Loucy (cell line): ENCODE results near the gene SUPT4H1.

Source experiments
- H2AFZ ChIP-seq: fragments of 200-600 bp; sonication (generic); 2 replicates; pipeline ENCODE4 v1.6.0; 2016; ENCODE audit warnings: antibody characterized with exemption, mild to moderate bottlenecking, low read length, moderate library complexity
- H3F3A ChIP-seq: fragments of 200-600 bp; 2 replicates; pipeline ENCODE4 v1.6.0; 2016; ENCODE audit warnings: antibody characterized with exemption, low read depth, mild to moderate bottlenecking
- H3K27me3 ChIP-seq: fragments of 200-600 bp; sonication (generic); 2 replicates; pipeline ENCODE4 v1.6.1; 2014; ENCODE audit warnings: low read length, mild to moderate bottlenecking; ENCODE audit not compliant: insufficient read depth, poor library complexity, severe bottlenecking
- H3K36me3 ChIP-seq: fragments of 200-600 bp; sonication (generic); 2 replicates; pipeline ENCODE4 v1.6.1; 2016; ENCODE audit warnings: low read length; ENCODE audit not compliant: insufficient read depth
- H3K4me1 ChIP-seq: fragments of 200-600 bp; sonication (generic); 2 replicates; pipeline ENCODE4 v1.5.1; 2014; ENCODE audit warnings: low read length, mild to moderate bottlenecking; ENCODE audit not compliant: insufficient read depth, poor library complexity, severe bottlenecking
- H3K4me2 ChIP-seq: fragments of 200-600 bp; sonication (generic); 2 replicates; pipeline ENCODE4 v1.6.0; 2014; ENCODE audit warnings: antibody characterized with exemption, low read length, low read depth, mild to moderate bottlenecking; ENCODE audit not compliant: poor library complexity, severe bottlenecking
- H3K4me3 ChIP-seq: fragments of 200-600 bp; sonication (generic); 2 replicates; pipeline ENCODE4 v1.5.1; 2014; ENCODE audit warnings: low read length, mild to moderate bottlenecking, mixed read lengths; ENCODE audit not compliant: poor library complexity, severe bottlenecking
- H3K79me2 ChIP-seq: fragments of 200-600 bp; sonication (generic); 2 replicates; pipeline ENCODE4 v1.6.1; 2014; ENCODE audit warnings: low read length; ENCODE audit not compliant: insufficient read depth
- H3K9ac ChIP-seq: fragments of 200-600 bp; sonication (generic); 2 replicates; pipeline ENCODE4 v1.6.0; 2014; ENCODE audit warnings: mild to moderate bottlenecking, low read depth, low read length, moderate library complexity; ENCODE audit not compliant: poor library complexity, severe bottlenecking
- H3K9me2 ChIP-seq: fragments of 200-600 bp; sonication (generic); replicated peaks from 2 replicates; pipeline ENCODE4 v1.6.1; 2016; ENCODE audit warnings: low read depth, low read length, mixed read lengths
- H3K9me3 ChIP-seq: fragments of 200-600 bp; sonication (generic); 2 replicates; pipeline ENCODE4 v1.6.1; 2014; ENCODE audit warnings: mild to moderate bottlenecking, antibody characterized with exemption, low read length, low read depth; ENCODE audit not compliant: insufficient read depth
- H4K20me1 ChIP-seq: fragments of 200-600 bp; sonication (generic); 2 replicates; pipeline ENCODE4 v1.6.0; 2014; ENCODE audit warnings: antibody characterized with exemption, low read length, mild to moderate bottlenecking; ENCODE audit not compliant: insufficient read depth, poor library complexity, severe bottlenecking
- EZH2phosphoT487 ChIP-seq: fragments of 200-600 bp; IDR thresholded peaks from 2 replicates; pipeline ENCODE4 v1.6.1; 2018; ENCODE audit warnings: antibody characterized with exemption, mild to moderate bottlenecking, moderate library complexity, borderline replicate concordance
- TF ChIP-seq, protein P1 (sequence below): fragments of 200-600 bp; sonication (generic); conservative IDR thresholded peaks from 2 replicates; pipeline ENCODE4 v1.5.1; 2014; ENCODE audit warnings: mild to moderate bottlenecking, antibody characterized with exemption, low read length

SUPT4H1 gene

DNA sequence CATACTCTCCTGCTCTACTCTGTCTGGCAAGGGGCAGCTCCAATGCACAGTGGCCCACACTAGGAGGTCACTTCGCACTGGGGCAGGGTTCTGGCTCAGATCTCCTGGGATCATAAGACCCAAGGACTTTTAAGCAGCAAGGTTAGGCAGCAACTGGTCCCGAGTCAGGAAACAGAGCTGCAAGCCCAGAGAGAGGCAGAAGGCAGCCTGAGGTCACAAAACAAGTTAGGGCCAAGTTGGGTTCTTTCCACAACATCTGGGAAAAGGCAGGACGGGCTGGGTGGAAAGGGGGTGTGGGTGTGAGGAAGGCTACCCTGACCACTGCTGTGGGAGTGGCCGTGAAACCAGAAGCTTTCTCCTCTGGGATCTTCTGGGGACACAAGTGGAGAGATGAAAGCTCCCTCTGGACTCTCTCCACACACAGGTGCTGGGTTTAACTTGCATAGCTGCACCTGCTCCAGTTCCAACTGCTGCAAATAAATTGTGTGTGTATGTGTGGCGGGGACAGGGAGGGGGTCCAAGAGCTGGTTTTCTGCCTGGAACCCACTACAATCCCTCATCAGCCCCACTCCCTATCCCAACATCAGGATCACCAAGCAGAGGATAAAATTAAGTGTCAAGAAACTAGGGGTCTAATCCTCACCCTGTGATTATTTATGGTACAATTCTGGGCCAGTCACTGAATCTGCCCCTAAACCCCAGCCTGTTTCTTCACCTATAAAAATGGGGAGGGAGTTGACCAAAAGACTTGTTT lies 15.4 kb downstream of the SUPT4H1 start:
- H3K79me2 ChIP-seq: peaks cover 84% of the 10 kb centered on the region
- peak overlapping the region; percentile 94 for H3K4me2 ChIP-seq
- peaks cover 6% of the 10 kb centered on the region for H3K36me3 ChIP-seq
- H3K4me1 ChIP-seq: peaks cover 59% of the 10 kb centered on the region
- H4K20me1 ChIP-seq: peaks cover 7% of the 10 kb centered on the region
- TF ChIP-seq EZH2phosphoT487: no peak
- TF ChIP-seq, protein P1, sequence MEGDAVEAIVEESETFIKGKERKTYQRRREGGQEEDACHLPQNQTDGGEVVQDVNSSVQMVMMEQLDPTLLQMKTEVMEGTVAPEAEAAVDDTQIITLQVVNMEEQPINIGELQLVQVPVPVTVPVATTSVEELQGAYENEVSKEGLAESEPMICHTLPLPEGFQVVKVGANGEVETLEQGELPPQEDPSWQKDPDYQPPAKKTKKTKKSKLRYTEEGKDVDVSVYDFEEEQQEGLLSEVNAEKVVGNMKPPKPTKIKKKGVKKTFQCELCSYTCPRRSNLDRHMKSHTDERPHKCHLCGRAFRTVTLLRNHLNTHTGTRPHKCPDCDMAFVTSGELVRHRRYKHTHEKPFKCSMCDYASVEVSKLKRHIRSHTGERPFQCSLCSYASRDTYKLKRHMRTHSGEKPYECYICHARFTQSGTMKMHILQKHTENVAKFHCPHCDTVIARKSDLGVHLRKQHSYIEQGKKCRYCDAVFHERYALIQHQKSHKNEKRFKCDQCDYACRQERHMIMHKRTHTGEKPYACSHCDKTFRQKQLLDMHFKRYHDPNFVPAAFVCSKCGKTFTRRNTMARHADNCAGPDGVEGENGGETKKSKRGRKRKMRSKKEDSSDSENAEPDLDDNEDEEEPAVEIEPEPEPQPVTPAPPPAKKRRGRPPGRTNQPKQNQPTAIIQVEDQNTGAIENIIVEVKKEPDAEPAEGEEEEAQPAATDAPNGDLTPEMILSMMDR: no peak
- peaks cover 32% of the 10 kb centered on the region for H3F3A ChIP-seq
- peak overlapping the region; percentile 99 for H3K9ac ChIP-seq
- no peak overlapping the region for H2AFZ ChIP-seq
- H3K27me3 ChIP-seq: peaks cover 7% of the 10 kb centered on the region
- no peaks in the 10 kb centered on the region for H3K9me3 ChIP-seq
- peak overlapping the region; percentile 99 for H3K4me3 ChIP-seq
- no peaks in the 10 kb centered on the region for H3K9me2 ChIP-seq

- H3K27me3 ChIP-seq: peaks cover 14% of the 10 kb centered on the region
- peaks cover 84% of the 10 kb centered on the region for H3K79me2 ChIP-seq
- no peaks in the 10 kb centered on the region for H3K9me2 ChIP-seq
- peak overlapping the region; percentile 99 for H3K9ac ChIP-seq
- peaks cover 52% of the 10 kb centered on the region for H3K4me1 ChIP-seq
- H3F3A ChIP-seq: peaks cover 32% of the 10 kb centered on the region
- H3K4me2 ChIP-seq: peak overlapping the region; percentile 94
- peaks cover 13% of the 10 kb centered on the region for H3K36me3 ChIP-seq
- no peak overlapping the region for H2AFZ ChIP-seq
- H4K20me1 ChIP-seq: peaks cover 14% of the 10 kb centered on the region
- no peaks in the 10 kb centered on the region for H3K9me3 ChIP-seq
- TF ChIP-seq EZH2phosphoT487: no peak
- TF ChIP-seq, protein P1: no peak
- peak overlapping the region; percentile 99 for H3K4me3 ChIP-seq
These were observed 16.1 kb downstream of the SUPT4H1 start for GRCh38 chr17:58335779-58336455.

DNA sequence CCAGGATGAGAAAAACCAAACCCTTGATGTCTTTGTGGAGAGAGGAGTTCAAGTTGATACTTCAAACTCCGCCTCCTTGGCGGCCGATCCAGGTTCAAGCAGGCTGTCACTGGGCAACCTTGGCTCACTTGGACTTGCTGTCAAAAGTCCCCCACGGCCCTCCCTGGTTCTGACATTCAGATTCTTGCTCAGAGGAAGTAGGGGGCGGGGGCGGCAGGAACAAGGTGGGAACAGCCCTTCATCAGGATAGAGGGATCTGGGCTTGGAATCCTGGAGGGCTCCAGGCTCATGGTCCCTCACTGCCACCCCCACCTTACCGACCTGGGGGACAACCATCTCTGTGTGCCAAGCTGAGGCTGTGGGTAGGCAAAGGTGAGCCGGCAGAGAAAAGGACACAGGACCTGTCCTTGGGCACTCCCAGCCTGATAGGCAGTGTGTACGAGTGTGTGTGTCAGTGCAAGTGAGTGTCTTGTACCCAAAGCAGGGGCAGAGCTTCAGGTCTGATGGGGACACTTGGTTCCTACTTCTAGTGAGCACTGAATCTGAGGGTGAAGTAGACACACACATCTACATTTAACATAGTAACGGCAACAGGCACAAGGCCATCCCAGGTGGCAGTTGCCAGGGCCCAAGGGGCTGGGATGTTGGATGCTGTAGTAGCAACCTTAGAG lies 16.8 kb downstream of the SUPT4H1 start:
- TF ChIP-seq, protein P1: no peak
- no peak for TF ChIP-seq EZH2phosphoT487
- Histone ChIP-seq H3K27me3 (peaks cover 21% of the 10 kb centered on the region), H4K20me1 (peaks cover 21% of the 10 kb centered on the region), H3K36me3 (peaks cover 20% of the 10 kb centered on the region), H3K9ac (peak overlapping the region; percentile 99), H3K9me2 (no peaks in the 10 kb centered on the region), H3K4me3 (peak overlapping the region; percentile 99), H3K79me2 (peaks cover 84% of the 10 kb centered on the region), H3K4me2 (peak overlapping the region; percentile 94), H3K9me3 (no peaks in the 10 kb centered on the region), H3K4me1 (peaks cover 46% of the 10 kb centered on the region), H3F3A (peaks cover 36% of the 10 kb centered on the region), H2AFZ (no peak overlapping the region)
